ENCODE results near the gene FGFR2. TPM values are rescaled to one million over a fixed set of nuclear protein-coding genes. Genes with fewer than 3 reads are reported as not detected.

Gene FGFR2
- total RNA-seq, 1 experiment from 2014 or later, result not detected

DNA sequence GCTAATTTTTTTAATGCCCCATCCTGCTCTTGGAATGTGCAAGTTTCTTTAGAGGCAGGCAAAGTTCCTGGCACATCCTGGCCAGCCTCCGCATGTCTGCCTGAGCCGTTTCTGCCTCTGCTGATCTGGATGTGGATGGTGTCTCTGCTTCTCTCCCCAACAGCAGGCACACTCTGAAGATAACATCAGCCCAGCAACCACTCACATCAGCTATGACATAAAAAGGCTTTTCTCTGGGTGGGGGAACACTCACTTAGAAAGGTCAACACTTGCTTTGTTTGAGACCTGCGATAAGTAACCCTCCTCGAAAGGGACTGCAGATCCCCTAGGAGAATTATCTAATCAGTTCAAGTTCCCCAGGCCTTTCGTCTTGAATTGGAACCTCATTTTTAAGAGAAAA lies 142.9 kb downstream of the FGFR2 start:
- Histone ChIP-seq H2AFZ (ENCODE audit: low read length) (no peak overlapping the region), H3K36me3 (ENCODE audit: insufficient read depth, low read length) (no peaks in the 10 kb centered on the region), H3K9ac (ENCODE audit: low read length) (no peak overlapping the region), H3K4me3 (ENCODE audit: low read length) (no peak overlapping the region), H4K20me1 (ENCODE audit: insufficient read depth, low read depth, low read length) (no peaks in the 10 kb centered on the region), H3K9me3 (ENCODE audit: low read length) (no peaks in the 10 kb centered on the region), H3K27ac (ENCODE audit: low read length) (no peak overlapping the region), H3K4me2 (ENCODE audit: low read depth, low read length, poor library complexity, severe bottlenecking) (no peak overlapping the region), H3K27me3 (ENCODE audit: low read length) (no peaks in the 10 kb centered on the region), H3K9me2 (replicated peaks; ENCODE audit: insufficient read depth, low read length) (no peaks in the 10 kb centered on the region), H3K4me1 (ENCODE audit: low read length) (no peaks in the 10 kb centered on the region), H3K79me2 (ENCODE audit: low read length) (no peaks in the 10 kb centered on the region)
- DNase-seq, result no peak

DNA sequence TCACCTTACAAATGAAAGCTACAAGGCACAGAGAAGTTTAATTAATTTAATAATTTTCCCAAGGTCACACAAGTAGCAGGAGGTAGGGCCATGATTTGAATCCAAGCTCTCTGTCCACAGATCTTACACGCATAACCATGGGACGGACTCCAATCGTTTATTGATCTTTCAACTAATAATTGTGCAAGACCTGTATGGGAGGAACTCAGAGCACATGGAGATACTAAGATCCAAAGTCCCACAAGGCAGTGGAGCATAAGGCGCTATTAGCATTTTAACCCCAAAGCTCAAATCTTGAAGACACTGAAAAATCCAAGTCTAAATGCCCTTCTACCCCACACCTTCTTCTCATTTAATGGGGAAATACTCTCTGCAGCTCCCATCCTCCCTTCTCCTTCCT lies 143.5 kb downstream of the FGFR2 start:
- Histone ChIP-seq H4K20me1 (ENCODE audit: insufficient read depth, low read depth, low read length) (no peaks in the 10 kb centered on the region), H3K27ac (ENCODE audit: low read length) (no peak overlapping the region)

DNA sequence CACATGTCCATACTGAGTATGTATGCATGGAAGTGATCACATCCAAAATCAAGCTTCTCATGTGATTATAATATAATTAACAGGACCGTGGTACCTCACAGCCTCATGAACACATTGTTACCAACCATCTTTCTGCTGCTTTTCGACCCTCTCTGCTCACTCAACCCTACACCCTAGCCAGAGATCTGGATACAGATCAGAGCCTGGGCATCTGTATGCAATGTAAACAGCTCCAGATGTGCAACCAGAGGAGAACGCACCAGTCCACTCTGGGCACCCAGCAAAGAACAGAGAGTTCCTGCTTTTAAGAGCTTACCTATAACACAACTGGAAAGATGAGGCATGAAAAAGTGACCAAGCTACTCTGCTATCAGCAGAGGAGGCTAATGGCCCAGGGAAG lies 145.1 kb downstream of the FGFR2 start:
- Histone ChIP-seq H3K27ac (ENCODE audit: low read length) (no peak overlapping the region), H4K20me1 (ENCODE audit: insufficient read depth, low read depth, low read length) (no peaks in the 10 kb centered on the region), H3K4me3 (ENCODE audit: low read length) (no peak overlapping the region), H3K9me3 (ENCODE audit: low read length) (no peaks in the 10 kb centered on the region), H3K79me2 (ENCODE audit: low read length) (no peaks in the 10 kb centered on the region), H3K4me1 (ENCODE audit: low read length) (no peaks in the 10 kb centered on the region), H2AFZ (ENCODE audit: low read length) (no peak overlapping the region), H3K9me2 (replicated peaks; ENCODE audit: insufficient read depth, low read length) (no peaks in the 10 kb centered on the region), H3K4me2 (ENCODE audit: low read depth, low read length, poor library complexity, severe bottlenecking) (no peak overlapping the region), H3K36me3 (ENCODE audit: insufficient read depth, low read length) (no peaks in the 10 kb centered on the region), H3K9ac (ENCODE audit: low read length) (no peak overlapping the region), H3K27me3 (ENCODE audit: low read length) (no peaks in the 10 kb centered on the region)
- no peak for DNase-seq

More for the DNA sequence above, 143.5 kb downstream of the FGFR2 start:
- Histone ChIP-seq H3K27me3 (ENCODE audit: low read length) (no peaks in the 10 kb centered on the region), H3K9ac (ENCODE audit: low read length) (no peak overlapping the region), H3K9me2 (replicated peaks; ENCODE audit: insufficient read depth, low read length) (no peaks in the 10 kb centered on the region), H3K4me2 (ENCODE audit: low read depth, low read length, poor library complexity, severe bottlenecking) (no peak overlapping the region), H3K36me3 (ENCODE audit: insufficient read depth, low read length) (no peaks in the 10 kb centered on the region), H2AFZ (ENCODE audit: low read length) (no peak overlapping the region), H3K4me3 (ENCODE audit: low read length) (no peak overlapping the region), H3K9me3 (ENCODE audit: low read length) (no peaks in the 10 kb centered on the region), H3K79me2 (ENCODE audit: low read length) (no peaks in the 10 kb centered on the region), H3K4me1 (ENCODE audit: low read length) (no peaks in the 10 kb centered on the region)
- no peak for DNase-seq

DNA sequence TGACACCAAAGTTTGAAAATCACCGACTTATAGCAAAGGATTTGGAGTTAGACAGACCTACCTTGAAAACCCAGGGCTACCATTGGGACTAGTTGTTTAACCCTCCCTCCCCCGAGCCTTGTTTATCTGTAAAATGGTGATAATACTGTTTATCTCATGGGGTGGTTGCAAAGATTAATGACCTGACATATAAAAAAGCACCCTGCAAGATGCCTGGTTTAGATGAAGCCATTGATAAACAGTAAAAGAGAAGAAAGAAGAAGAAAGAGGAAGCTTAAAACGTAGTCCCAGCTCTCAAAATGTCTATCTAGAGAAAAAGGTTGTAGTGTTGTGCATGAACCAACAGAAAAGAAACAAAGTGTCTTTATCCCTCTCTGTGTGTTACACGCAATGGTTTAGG lies 145.7 kb downstream of the FGFR2 start:
- Histone ChIP-seq H3K4me2 (ENCODE audit: low read depth, low read length, poor library complexity, severe bottlenecking) (no peak overlapping the region), H3K9me3 (ENCODE audit: low read length) (no peaks in the 10 kb centered on the region), H2AFZ (ENCODE audit: low read length) (no peak overlapping the region), H4K20me1 (ENCODE audit: insufficient read depth, low read depth, low read length) (no peaks in the 10 kb centered on the region), H3K9ac (ENCODE audit: low read length) (no peak overlapping the region), H3K9me2 (replicated peaks; ENCODE audit: insufficient read depth, low read length) (no peaks in the 10 kb centered on the region), H3K4me3 (ENCODE audit: low read length) (no peak overlapping the region), H3K36me3 (ENCODE audit: insufficient read depth, low read length) (no peaks in the 10 kb centered on the region), H3K4me1 (ENCODE audit: low read length) (no peaks in the 10 kb centered on the region), H3K27me3 (ENCODE audit: low read length) (no peaks in the 10 kb centered on the region), H3K79me2 (ENCODE audit: low read length) (no peaks in the 10 kb centered on the region), H3K27ac (ENCODE audit: low read length) (no peak overlapping the region)
- no peak for DNase-seq

DNA sequence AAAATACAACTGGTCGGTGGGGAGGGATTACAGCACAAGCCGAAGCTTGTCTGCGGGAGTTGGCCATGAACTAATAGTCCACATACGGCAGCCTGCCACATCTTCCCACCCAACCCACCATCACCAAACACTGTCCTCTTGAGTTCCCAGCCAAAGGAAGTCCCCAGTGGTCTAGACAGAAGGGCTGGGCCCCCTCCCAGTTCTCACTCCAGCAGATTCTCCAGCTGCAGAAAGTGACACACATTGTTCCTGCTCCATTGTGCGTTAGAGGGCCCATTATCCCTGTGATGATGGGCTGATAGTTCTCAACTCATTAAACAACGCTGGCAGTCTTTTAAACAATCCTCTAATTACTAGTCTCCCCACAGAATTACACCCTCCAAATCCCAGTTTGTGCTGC lies 148.0 kb downstream of the FGFR2 start:
- Histone ChIP-seq H3K9me3 (ENCODE audit: low read length) (no peaks in the 10 kb centered on the region), H3K4me1 (ENCODE audit: low read length) (no peaks in the 10 kb centered on the region), H3K36me3 (ENCODE audit: insufficient read depth, low read length) (no peaks in the 10 kb centered on the region), H4K20me1 (ENCODE audit: insufficient read depth, low read depth, low read length) (no peaks in the 10 kb centered on the region), H3K27me3 (ENCODE audit: low read length) (no peaks in the 10 kb centered on the region), H3K27ac (ENCODE audit: low read length) (no peak overlapping the region), H3K4me2 (ENCODE audit: low read depth, low read length, poor library complexity, severe bottlenecking) (no peak overlapping the region), H2AFZ (ENCODE audit: low read length) (no peak overlapping the region), H3K9ac (ENCODE audit: low read length) (no peak overlapping the region), H3K79me2 (ENCODE audit: low read length) (no peaks in the 10 kb centered on the region), H3K9me2 (replicated peaks; ENCODE audit: insufficient read depth, low read length) (no peaks in the 10 kb centered on the region), H3K4me3 (ENCODE audit: low read length) (no peak overlapping the region)
- DNase-seq, result no peak

DNA sequence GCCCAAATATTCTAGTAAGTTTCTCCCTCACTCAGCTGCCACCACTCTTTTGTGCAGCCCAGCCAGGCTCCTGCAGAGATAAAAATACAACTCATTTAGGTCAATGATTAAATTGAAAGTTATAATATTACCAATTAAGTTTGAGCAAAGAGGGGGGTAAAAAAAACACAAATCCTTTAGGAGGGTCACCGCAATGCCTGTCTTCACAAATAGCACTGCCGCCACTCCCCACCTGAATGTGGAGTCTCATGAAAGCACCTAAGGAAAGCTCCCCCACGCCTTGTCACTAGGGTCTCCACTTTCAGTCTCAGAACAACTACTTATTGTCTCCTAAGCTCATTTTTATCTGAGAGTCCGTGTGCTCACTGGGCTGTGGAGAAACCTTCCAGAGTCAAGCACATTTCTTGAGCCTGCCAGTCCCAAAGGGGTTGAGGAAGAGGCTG lies 148.7 kb downstream of the FGFR2 start:
- Histone ChIP-seq H3K79me2 (ENCODE audit: low read length) (no peaks in the 10 kb centered on the region), H3K4me3 (ENCODE audit: low read length) (no peak overlapping the region), H3K9me2 (replicated peaks; ENCODE audit: insufficient read depth, low read length) (no peaks in the 10 kb centered on the region), H3K4me2 (ENCODE audit: low read depth, low read length, poor library complexity, severe bottlenecking) (no peak overlapping the region), H3K27me3 (ENCODE audit: low read length) (no peaks in the 10 kb centered on the region), H4K20me1 (ENCODE audit: insufficient read depth, low read depth, low read length) (no peaks in the 10 kb centered on the region), H3K9ac (ENCODE audit: low read length) (no peak overlapping the region), H3K36me3 (ENCODE audit: insufficient read depth, low read length) (no peaks in the 10 kb centered on the region), H2AFZ (ENCODE audit: low read length) (no peak overlapping the region), H3K27ac (ENCODE audit: low read length) (no peak overlapping the region), H3K9me3 (ENCODE audit: low read length) (no peaks in the 10 kb centered on the region), H3K4me1 (ENCODE audit: low read length) (no peaks in the 10 kb centered on the region)
- no peak for DNase-seq

DNA sequence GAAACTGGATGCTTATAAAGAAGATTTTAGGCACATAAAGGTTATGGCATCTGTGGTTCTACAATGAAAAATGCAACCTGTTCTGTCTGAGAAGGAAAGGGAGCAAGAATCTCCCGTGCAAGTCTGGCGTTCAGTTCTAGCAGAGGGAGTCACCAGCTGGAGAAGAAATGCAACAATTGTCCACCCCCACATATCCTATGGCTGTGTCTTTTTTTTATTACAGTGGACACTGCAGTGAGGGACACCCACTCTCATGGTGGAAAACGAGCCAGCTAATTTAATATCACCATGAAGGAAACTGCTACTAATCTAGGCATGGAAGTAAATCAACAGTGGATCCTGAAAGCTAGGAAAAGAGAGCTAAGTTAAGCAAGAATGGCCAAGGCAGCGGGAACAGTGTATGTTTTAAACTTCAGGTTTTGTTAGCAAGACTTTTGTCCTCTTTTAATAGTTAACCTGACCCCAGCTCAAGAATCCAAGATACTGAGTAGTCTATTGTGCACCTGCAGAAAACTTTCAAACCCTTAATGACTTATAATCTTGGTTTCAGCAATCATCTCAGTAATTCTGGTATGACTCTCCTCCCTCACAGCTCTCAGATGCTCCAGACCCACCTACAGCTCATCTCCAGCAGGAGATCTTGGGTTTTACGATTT lies 149.3 kb downstream of the FGFR2 start:
- Histone ChIP-seq H3K9me2 (replicated peaks; ENCODE audit: insufficient read depth, low read length) (no peaks in the 10 kb centered on the region), H2AFZ (ENCODE audit: low read length) (no peak overlapping the region), H3K9me3 (ENCODE audit: low read length) (no peaks in the 10 kb centered on the region), H3K9ac (ENCODE audit: low read length) (no peak overlapping the region), H3K27ac (ENCODE audit: low read length) (no peak overlapping the region), H3K27me3 (ENCODE audit: low read length) (no peaks in the 10 kb centered on the region), H3K4me1 (ENCODE audit: low read length) (no peaks in the 10 kb centered on the region), H3K4me3 (ENCODE audit: low read length) (no peak overlapping the region), H3K79me2 (ENCODE audit: low read length) (no peaks in the 10 kb centered on the region), H4K20me1 (ENCODE audit: insufficient read depth, low read depth, low read length) (no peaks in the 10 kb centered on the region), H3K4me2 (ENCODE audit: low read depth, low read length, poor library complexity, severe bottlenecking) (no peak overlapping the region), H3K36me3 (ENCODE audit: insufficient read depth, low read length) (no peaks in the 10 kb centered on the region)
- no peak for DNase-seq

DNA sequence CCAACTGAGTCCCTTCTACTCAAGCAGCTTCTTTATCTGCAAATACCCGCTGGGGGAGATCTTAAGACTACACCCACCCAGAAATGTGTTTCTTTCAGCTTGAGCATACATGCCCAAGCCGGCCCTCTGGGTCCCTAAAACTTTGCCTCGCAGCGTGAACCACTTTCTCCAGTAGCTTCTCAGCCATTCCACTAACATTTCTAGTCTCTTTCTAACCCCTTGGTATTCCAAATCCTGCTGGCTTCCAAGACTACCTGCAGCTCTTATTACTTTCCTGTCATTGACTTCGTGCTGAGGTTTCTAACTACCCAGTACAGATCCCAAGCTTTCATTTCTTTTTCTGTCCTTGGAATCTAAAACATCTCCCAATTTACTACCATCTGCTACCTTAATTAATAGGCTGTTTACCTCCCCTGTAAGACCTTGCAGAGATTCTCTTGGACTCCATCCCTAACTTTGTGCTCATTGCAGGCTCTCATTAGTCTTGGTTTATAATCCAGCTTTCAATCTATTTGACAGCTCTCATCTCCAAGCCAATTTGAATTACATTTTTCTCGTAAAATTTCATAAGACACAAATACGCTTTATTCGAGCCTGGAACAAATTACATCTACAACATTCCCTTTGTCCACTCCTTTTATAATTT lies 153.6 kb downstream of the FGFR2 start:
- Histone ChIP-seq H3K36me3 (ENCODE audit: insufficient read depth, low read length) (no peaks in the 10 kb centered on the region), H3K9ac (ENCODE audit: low read length) (no peak overlapping the region), H3K4me2 (ENCODE audit: low read depth, low read length, poor library complexity, severe bottlenecking) (no peak overlapping the region), H3K4me3 (ENCODE audit: low read length) (no peak overlapping the region), H3K27ac (ENCODE audit: low read length) (no peak overlapping the region), H3K9me2 (replicated peaks; ENCODE audit: insufficient read depth, low read length) (no peaks in the 10 kb centered on the region), H4K20me1 (ENCODE audit: insufficient read depth, low read depth, low read length) (no peaks in the 10 kb centered on the region), H3K27me3 (ENCODE audit: low read length) (no peaks in the 10 kb centered on the region), H2AFZ (ENCODE audit: low read length) (no peak overlapping the region), H3K9me3 (ENCODE audit: low read length) (no peaks in the 10 kb centered on the region), H3K79me2 (ENCODE audit: low read length) (no peaks in the 10 kb centered on the region), H3K4me1 (ENCODE audit: low read length) (no peaks in the 10 kb centered on the region)
- no peak for DNase-seq

Data from Karpas-422 (cell line).